HAP-1 (cell line): ENCODE data around the gene JMJD4.

ENCODE experiments used
- DNase-seq, 2 experiments: peaks; one replicate each; pipeline ENCODE4 v3.0.0-alpha.2; 2016 to 2020; ENCODE audit warnings: low spot score in 2 of 2
- H3K27me3 ChIP-seq: fragments of 250-450 bp; sonication (Bioruptor Pico); 2 replicates; pipeline ENCODE4 v1.5.1; 2020; ENCODE audit warnings: low read depth, mild to moderate bottlenecking, moderate library complexity
- H3K36me3 ChIP-seq: fragments of 250-450 bp; sonication (Bioruptor Pico); replicated peaks from 2 replicates; pipeline ENCODE4 v1.5.1; 2020; ENCODE audit warnings: mild to moderate bottlenecking
- H3K4me1 ChIP-seq: fragments of 250-450 bp; sonication (Bioruptor Pico); 2 replicates; pipeline ENCODE4 v1.5.1; 2020; ENCODE audit warnings: mild to moderate bottlenecking
- H3K4me3 ChIP-seq: fragments of 250-450 bp; sonication (Bioruptor Pico); 2 replicates; pipeline ENCODE4 v1.5.1; 2020; ENCODE audit warnings: mild to moderate bottlenecking, moderate library complexity
- H3K9me3 ChIP-seq: fragments of 250-450 bp; sonication (Bioruptor Pico); 2 replicates; pipeline ENCODE4 v1.5.1; 2020; ENCODE audit warnings: mild to moderate bottlenecking, moderate library complexity
- in situ Hi-C: fragments of 300-500 bp; cut with MboI; formaldehyde crosslinking; loops from 3 replicates; pipeline ENCODE4 v1.14.3; 2020; ENCODE audit warnings: low sequenced_read_pairs, inconsistent platforms, mixed read lengths

Gene JMJD4

DNA sequence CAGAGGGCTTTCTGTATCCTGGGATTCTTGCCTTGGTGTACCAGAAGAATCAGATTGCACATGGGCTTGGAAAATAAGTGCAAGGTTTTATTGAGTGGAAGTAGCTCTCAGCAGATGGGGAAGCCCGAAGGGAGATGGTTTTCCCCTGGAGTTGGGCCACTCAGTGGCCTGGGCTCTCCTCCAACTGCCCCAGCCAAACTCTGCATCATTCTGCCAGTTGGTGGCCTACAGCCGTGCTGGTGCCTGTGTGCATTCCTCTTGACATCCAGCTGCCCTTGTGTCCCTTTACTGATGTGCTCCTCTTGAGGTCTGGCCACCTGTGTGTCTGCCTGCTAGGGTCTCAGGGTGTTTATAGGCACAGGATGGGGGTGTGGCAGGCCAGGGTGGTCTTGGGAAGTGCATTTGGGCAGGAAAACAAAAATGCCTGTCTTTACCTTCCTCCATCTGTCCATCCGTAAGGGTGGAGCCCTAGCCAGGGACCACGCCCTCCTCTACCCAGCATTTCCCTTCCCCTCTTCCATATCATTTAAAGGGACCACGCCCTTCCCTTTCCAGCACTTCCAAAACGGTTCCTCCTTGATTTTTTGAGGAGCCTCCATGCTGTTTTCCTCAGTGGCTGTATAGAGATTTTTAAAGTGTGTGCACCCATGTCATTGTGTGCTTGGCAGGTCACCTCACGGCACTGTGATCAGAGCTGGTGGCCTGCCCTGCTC is 19.1 kb upstream of the JMJD4 start:
- in situ Hi-C loops, result no loop called here
- H3K36me3 ChIP-seq, result peaks cover 8% of the 10 kb centered on the region
- no peak for DNase-seq

GRCh38 chr1:227749916-227750710 is 15.0 kb upstream of the JMJD4 start:
- no peaks in the 10 kb centered on the region for H3K9me3 ChIP-seq
- in situ Hi-C loops, result no loop called here
- H3K4me3 ChIP-seq, result no peak overlapping the region
- peaks cover 4% of the 10 kb centered on the region for H3K36me3 ChIP-seq
- H3K4me1 ChIP-seq, result no peaks in the 10 kb centered on the region
- no peaks in the 10 kb centered on the region for H3K27me3 ChIP-seq
- DNase-seq, result no peak

More for the DNA sequence above, 19.1 kb upstream of the JMJD4 start:
- H3K4me1 ChIP-seq, result no peaks in the 10 kb centered on the region
- no peaks in the 10 kb centered on the region for H3K9me3 ChIP-seq
- no peaks in the 10 kb centered on the region for H3K27me3 ChIP-seq
- no peak overlapping the region for H3K4me3 ChIP-seq

GRCh38 chr1:227749225-227749624 is 14.1 kb upstream of the JMJD4 start:
- no peak for DNase-seq
- Histone ChIP-seq H3K4me3 (no peak overlapping the region), H3K4me1 (no peaks in the 10 kb centered on the region), H3K9me3 (no peaks in the 10 kb centered on the region), H3K27me3 (no peaks in the 10 kb centered on the region), H3K36me3 (peaks cover 4% of the 10 kb centered on the region)
- in situ Hi-C loops, result no loop called here

- peaks cover 4% of the 10 kb centered on the region for H3K36me3 ChIP-seq
- DNase-seq, result no peak
- H3K9me3 ChIP-seq, result no peaks in the 10 kb centered on the region
- in situ Hi-C loops, result no loop called here
- H3K4me3 ChIP-seq, result no peak overlapping the region
- H3K4me1 ChIP-seq, result no peaks in the 10 kb centered on the region
- H3K27me3 ChIP-seq, result no peaks in the 10 kb centered on the region
These were observed 13.5 kb upstream of the JMJD4 start for GRCh38 chr1:227748496-227749182.

DNA sequence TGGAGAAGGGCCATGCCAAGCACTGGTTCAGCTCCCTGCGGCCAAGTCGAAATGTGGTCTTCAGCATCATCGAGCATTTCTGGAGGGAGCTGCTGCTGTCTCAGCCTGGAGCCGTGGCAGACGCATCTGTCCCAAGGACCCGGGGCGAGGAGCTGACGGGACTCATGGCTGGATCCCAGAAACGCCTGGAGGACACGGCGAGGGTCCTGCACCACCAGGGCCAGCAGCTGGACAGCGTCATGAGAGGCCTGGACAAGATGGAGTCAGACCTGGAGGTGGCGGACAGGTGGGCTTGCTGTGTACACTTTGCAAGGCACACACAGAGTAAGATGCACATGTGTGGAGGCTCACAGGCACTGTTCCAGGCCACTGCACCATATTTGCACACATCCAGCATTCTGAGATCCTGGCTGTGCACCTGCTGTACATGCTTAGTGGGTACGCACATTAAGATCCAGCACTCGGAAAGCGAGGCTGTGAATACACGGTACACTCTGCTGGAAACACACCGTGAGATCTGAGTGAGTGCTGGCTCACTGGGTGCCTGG is 12.9 kb upstream of the JMJD4 start:
- no peaks in the 10 kb centered on the region for H3K4me1 ChIP-seq
- H3K4me3 ChIP-seq, result no peak overlapping the region
- peaks cover 4% of the 10 kb centered on the region for H3K36me3 ChIP-seq
- no peak for DNase-seq
- in situ Hi-C loops, result no loop called here
- no peaks in the 10 kb centered on the region for H3K9me3 ChIP-seq
- H3K27me3 ChIP-seq, result no peaks in the 10 kb centered on the region

GRCh38 chr1:227747382-227747781 is 12.3 kb upstream of the JMJD4 start:
- H3K4me3 ChIP-seq, result no peak overlapping the region
- DNase-seq, result no peak
- in situ Hi-C loops, result no loop called here
- H3K27me3 ChIP-seq, result no peaks in the 10 kb centered on the region
- H3K9me3 ChIP-seq, result no peaks in the 10 kb centered on the region
- no peaks in the 10 kb centered on the region for H3K4me1 ChIP-seq
- peaks cover 4% of the 10 kb centered on the region for H3K36me3 ChIP-seq

DNA sequence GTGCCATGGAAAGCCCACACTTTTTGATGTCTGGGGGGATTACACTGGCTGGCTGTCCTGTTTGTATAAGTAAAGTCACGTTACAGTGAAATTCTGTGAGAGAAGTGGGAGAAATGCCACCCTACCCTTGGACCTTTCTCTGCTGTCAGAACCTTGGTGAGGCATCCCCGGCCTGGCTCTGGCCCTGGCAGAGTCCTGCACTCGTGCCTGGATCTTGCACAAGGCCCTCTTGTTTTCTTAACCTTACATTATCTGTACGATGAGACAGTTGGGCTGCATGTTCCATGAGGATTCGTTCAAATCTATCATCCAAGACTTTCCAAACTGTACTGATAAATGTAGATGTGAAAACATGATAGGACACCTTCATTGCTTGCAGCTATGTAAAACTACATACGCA is 11.6 kb upstream of the JMJD4 start:
- DNase-seq, result no peak

GRCh38 chr1:227745568-227746265 is 10.6 kb upstream of the JMJD4 start:
- Histone ChIP-seq H3K9me3 (no peaks in the 10 kb centered on the region), H3K27me3 (no peaks in the 10 kb centered on the region), H3K36me3 (peaks cover 4% of the 10 kb centered on the region), H3K4me1 (no peaks in the 10 kb centered on the region), H3K4me3 (no peak overlapping the region)
- in situ Hi-C loops, result no loop called here
- DNase-seq, result no peak

More for the DNA sequence above, 11.6 kb upstream of the JMJD4 start:
- no peaks in the 10 kb centered on the region for H3K4me1 ChIP-seq
- no peak overlapping the region for H3K4me3 ChIP-seq
- in situ Hi-C loops, result no loop called here
- no peaks in the 10 kb centered on the region for H3K9me3 ChIP-seq
- no peaks in the 10 kb centered on the region for H3K27me3 ChIP-seq
- peaks cover 4% of the 10 kb centered on the region for H3K36me3 ChIP-seq

DNA sequence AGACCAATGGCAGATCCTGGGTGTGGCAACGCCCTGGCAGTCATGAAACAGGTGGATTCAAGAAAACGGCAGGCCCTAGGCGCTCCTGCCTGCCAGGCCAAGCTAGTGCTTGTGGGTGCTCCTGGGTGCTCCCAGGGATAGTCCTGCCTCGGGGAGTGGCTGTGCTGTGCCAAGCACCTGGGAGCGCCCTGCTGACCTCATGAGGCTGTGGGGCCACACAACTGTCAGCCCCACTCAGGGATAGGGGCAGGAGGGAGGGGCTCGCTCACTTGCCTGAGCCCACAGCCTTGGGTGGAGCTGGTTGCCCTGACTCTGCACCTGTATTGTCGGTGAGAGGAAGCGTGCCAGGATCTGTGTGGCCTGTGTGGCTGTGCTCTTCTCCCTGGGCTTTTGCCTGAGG is 9.6 kb upstream of the JMJD4 start:
- H3K4me1 ChIP-seq, result no peaks in the 10 kb centered on the region
- H3K9me3 ChIP-seq, result no peaks in the 10 kb centered on the region
- DNase-seq, result no peak
- no peak overlapping the region for H3K4me3 ChIP-seq
- in situ Hi-C loops, result no loop called here
- H3K27me3 ChIP-seq, result no peaks in the 10 kb centered on the region
- H3K36me3 ChIP-seq, result peaks cover 4% of the 10 kb centered on the region

- H3K4me1 ChIP-seq, result no peaks in the 10 kb centered on the region
- no peak overlapping the region for H3K4me3 ChIP-seq
- H3K9me3 ChIP-seq, result no peaks in the 10 kb centered on the region
- H3K36me3 ChIP-seq, result no peaks in the 10 kb centered on the region; the same call in none of the 2 replicates
- in situ Hi-C loops, result no loop called here
- no peaks in the 10 kb centered on the region for H3K27me3 ChIP-seq
- DNase-seq, result no peak
These were observed 7.9 kb upstream of the JMJD4 start for GRCh38 chr1:227742738-227743715.

- H3K4me3 ChIP-seq, result no peak overlapping the region
- H3K27me3 ChIP-seq, result no peaks in the 10 kb centered on the region
- no peaks in the 10 kb centered on the region for H3K9me3 ChIP-seq
- no peaks in the 10 kb centered on the region for H3K36me3 ChIP-seq
- no peak for DNase-seq
- in situ Hi-C loops, result no loop called here
- no peaks in the 10 kb centered on the region for H3K4me1 ChIP-seq
These were observed 6.2 kb upstream of the JMJD4 start for GRCh38 chr1:227741166-227741870.

- DNase-seq, result no peak
These were observed 5.4 kb upstream of the JMJD4 start for GRCh38 chr1:227740401-227740960.

More at GRCh38 chr1:227740401-227740960, 5.4 kb upstream of the JMJD4 start:
- Histone ChIP-seq H3K27me3 (no peaks in the 10 kb centered on the region), H3K9me3 (no peaks in the 10 kb centered on the region), H3K4me3 (no peak overlapping the region), H3K4me1 (no peaks in the 10 kb centered on the region), H3K36me3 (no peaks in the 10 kb centered on the region)
- in situ Hi-C loops, result no loop called here
